GM23248 (cell line): Measurements from ENCODE around the gene ERGIC1. TPM values are rescaled to one million over a fixed set of nuclear protein-coding genes. Genes with fewer than 3 reads are reported as not detected.
A peak's percentile ranks its signal among the peaks of the same experiment; 100 is the strongest.
"Not testable (repeated sequence)": the region's sequence is repeated elsewhere in the genome, so short reads cannot be mapped to it uniquely, and the experiment has no call there.

Experiments
- DNase-seq: peaks from one replicate; pipeline ENCODE4 v3.0.0-alpha.2; 2015
- H2AFZ ChIP-seq: fragments of 200-600 bp; sonication (generic); 2 replicates; pipeline ENCODE4 v1.6.1; 2016; ENCODE audit warnings: antibody characterized with exemption
- H3F3A ChIP-seq: fragments of 200-600 bp; sonication (generic); 2 replicates; pipeline ENCODE4 v1.6.1; 2016; ENCODE audit warnings: mild to moderate bottlenecking, antibody characterized with exemption, mixed run types; ENCODE audit not compliant: insufficient read depth
- H3K27ac ChIP-seq: fragments of 200-600 bp; sonication (generic); 2 replicates; pipeline ENCODE4 v1.5.1; 2016; ENCODE audit warnings: mild to moderate bottlenecking
- H3K27me3 ChIP-seq: fragments of 200-600 bp; sonication (generic); replicated peaks from 2 replicates; pipeline ENCODE4 v1.6.1; 2016; ENCODE audit warnings: mild to moderate bottlenecking; ENCODE audit not compliant: insufficient read depth
- H3K36me3 ChIP-seq: fragments of 200-600 bp; sonication (generic); 2 replicates; pipeline ENCODE4 v1.6.1; 2016; ENCODE audit warnings: low read depth, mild to moderate bottlenecking
- H3K4me1 ChIP-seq: fragments of 200-600 bp; sonication (generic); 2 replicates; pipeline ENCODE4 v1.6.1; 2016; ENCODE audit warnings: mild to moderate bottlenecking; ENCODE audit not compliant: insufficient read depth
- H3K4me2 ChIP-seq: fragments of 200-600 bp; sonication (generic); one replicate; pipeline ENCODE4 v1.6.1; 2016; ENCODE audit warnings: mild to moderate bottlenecking; ENCODE audit not compliant: unreplicated experiment
- H3K4me3 ChIP-seq: fragments of 200-600 bp; sonication (generic); 2 replicates; pipeline ENCODE4 v1.5.1; 2016; ENCODE audit warnings: mild to moderate bottlenecking
- H3K79me2 ChIP-seq: fragments of 200-600 bp; sonication (generic); 2 replicates; pipeline ENCODE4 v1.6.1; 2016; ENCODE audit warnings: mild to moderate bottlenecking; ENCODE audit not compliant: insufficient read depth
- H3K9ac ChIP-seq: fragments of 200-600 bp; sonication (generic); 2 replicates; pipeline ENCODE4 v1.6.1; 2016; ENCODE audit warnings: mild to moderate bottlenecking
- H3K9me2 ChIP-seq: fragments of 200-600 bp; sonication (generic); 2 replicates; pipeline ENCODE4 v1.6.1; 2016; ENCODE audit warnings: mixed run types, mild to moderate bottlenecking, moderate library complexity; ENCODE audit not compliant: insufficient read depth
- H3K9me3 ChIP-seq: fragments of 200-600 bp; sonication (generic); one replicate; pipeline ENCODE4 v1.6.1; 2017; ENCODE audit warnings: low read depth
- H4K20me1 ChIP-seq: fragments of 200-600 bp; sonication (generic); 2 replicates; pipeline ENCODE4 v1.6.0; 2016; ENCODE audit not compliant: insufficient read depth
- EZH2 ChIP-seq: fragments of 200-600 bp; sonication (generic); IDR thresholded peaks from 2 replicates; pipeline ENCODE4 v1.6.1; 2018; ENCODE audit warnings: antibody characterized with exemption, mild to moderate bottlenecking; ENCODE audit not compliant: insufficient read depth, poor library complexity, severe bottlenecking
- EZH2phosphoT487 ChIP-seq: fragments of 200-600 bp; sonication (generic); IDR thresholded peaks from 2 replicates; pipeline ENCODE4 v1.6.1; 2018; ENCODE audit warnings: antibody characterized with exemption, moderate library complexity, mild to moderate bottlenecking, low read depth; ENCODE audit not compliant: insufficient read depth
- WGBS, 2 experiments: methylation state at CpG; one replicate each; pipeline ENCODE4 v1.1.6; 2015 to 2017; ENCODE audit warnings: low lambda C conversion rate in 2 of 2, low coverage in 1 of 2; ENCODE audit errors: missing lambda C conversion rate in 2 of 2; 5-methylcytosine and 5-hydroxymethylcytosine counted together
- in situ Hi-C: fragments of 300-500 bp; cut with MboI; formaldehyde crosslinking; loops from 2 replicates; pipeline ENCODE4 v1.15.0; 2020
- polyA plus RNA-seq: library from polyadenylated mRNA; unstranded; fragments of >200 nt; fragmentation: Nextera tagmentation; extraction: Ambion mirVana; gene quantifications from 2 replicates; pipeline ENCODE4 v1.2.1, GENCODE V29; 2016
- total RNA-seq: library from RNA; depleted of rRNA; stranded (reverse); fragments of >200 nt; shearing (Covaris generic); gene quantifications from 2 replicates; pipeline ENCODE4 v1.2.3, GENCODE V29; 2014

The ERGIC1 gene
- total and polyA plus RNA-seq, 2 experiments from 2014 or later, result 66.4 to 235 TPM

- WGBS, 2 experiments, result 94 to 95% methylated on average over 3 of the region's 3 CpGs
- Histone ChIP-seq H3K9me2 (no peaks in the 10 kb centered on the region), H3K9ac (no peak overlapping the region), H3K4me1 (peaks cover 12% of the 10 kb centered on the region), H3K79me2 (peaks cover 98% of the 10 kb centered on the region), H3F3A (peaks cover 21% of the 10 kb centered on the region; the same call in 1 of the 2 replicates), H3K4me2 (no peak overlapping the region), H2AFZ (no peak overlapping the region), H3K9me3 (no peaks in the 10 kb centered on the region), H4K20me1 (no peaks in the 10 kb centered on the region), H3K4me3 (no peak overlapping the region), H3K27me3 (no peaks in the 10 kb centered on the region), H3K27ac (peak overlapping the region; percentile 2; the same call in 1 of the 2 replicates), H3K36me3 (no peaks in the 10 kb centered on the region)
- TF ChIP-seq EZH2phosphoT487 (no peak), EZH2 (no peak)
- in situ Hi-C loops, result no loop called here
- DNase-seq, result no peak
Observed at GRCh38 chr5:172848419-172848818, 14.4 kb downstream of the ERGIC1 start.

- Histone ChIP-seq H2AFZ (no peak overlapping the region), H3K27ac (peak overlapping the region; percentile 31), H3K27me3 (no peaks in the 10 kb centered on the region), H3K4me2 (no peak overlapping the region), H3K9me2 (no peaks in the 10 kb centered on the region), H3K36me3 (no peaks in the 10 kb centered on the region), H3F3A (peaks cover 34% of the 10 kb centered on the region; the same call in 1 of the 2 replicates), H3K9ac (no peak overlapping the region), H3K4me1 (peaks cover 26% of the 10 kb centered on the region), H4K20me1 (no peaks in the 10 kb centered on the region), H3K79me2 (peaks cover 98% of the 10 kb centered on the region), H3K9me3 (no peaks in the 10 kb centered on the region), H3K4me3 (no peak overlapping the region)
- peak; percentile 59 for DNase-seq
- no peak for TF ChIP-seq EZH2phosphoT487
- TF ChIP-seq EZH2, result no peak
- WGBS, 2 experiments, result 77 to 83% methylated on average over 13 to 15 of the region's 15 CpGs
- in situ Hi-C loops, result no loop called here
Observed at GRCh38 chr5:172849606-172850453, 15.8 kb downstream of the ERGIC1 start.

- WGBS, 2 experiments, result 96% methylated on average over 6 of the region's 6 CpGs
- Histone ChIP-seq H4K20me1 (no peaks in the 10 kb centered on the region), H3F3A (peaks cover 40% of the 10 kb centered on the region; the same call in 1 of the 2 replicates), H3K9me3 (no peaks in the 10 kb centered on the region), H3K27ac (peak overlapping the region; percentile 31; the same call in 1 of the 2 replicates), H2AFZ (no peak overlapping the region), H3K9ac (no peak overlapping the region), H3K4me1 (peaks cover 32% of the 10 kb centered on the region), H3K4me3 (no peak overlapping the region), H3K9me2 (no peaks in the 10 kb centered on the region), H3K36me3 (no peaks in the 10 kb centered on the region), H3K27me3 (no peaks in the 10 kb centered on the region), H3K4me2 (no peak overlapping the region), H3K79me2 (peaks cover 98% of the 10 kb centered on the region)
- TF ChIP-seq EZH2phosphoT487, result no peak
- in situ Hi-C loops, result no loop called here
- no peak for DNase-seq
Observed at GRCh38 chr5:172850454-172850797, 16.4 kb downstream of the ERGIC1 start.

- Histone ChIP-seq H3K4me1 (peaks cover 40% of the 10 kb centered on the region), H3K79me2 (peaks cover 98% of the 10 kb centered on the region), H3K27ac (0 out of 2 replicates have a peak overlapping the region, but pooled peaks have one; percentile 31), H3F3A (peaks cover 46% of the 10 kb centered on the region)
- H3K36me3 ChIP-seq, in situ Hi-C loops, H4K20me1 ChIP-seq, H3K27me3 ChIP-seq, H3K9me2 ChIP-seq, H2AFZ ChIP-seq, H3K9me3 ChIP-seq, H3K4me3 ChIP-seq, DNase-seq, H3K9ac ChIP-seq, H3K4me2 ChIP-seq: not testable (repeated sequence)
- WGBS, 2 experiments, result 97 to 99% methylated on average over 9 of the region's 9 CpGs
Observed at GRCh38 chr5:172851254-172851653, 17.2 kb downstream of the ERGIC1 start.
